Peyer's patch (tissue), 4 donors: ENCODE measurements around the gene CENPU. TPM values are rescaled to one million over a fixed set of nuclear protein-coding genes. Genes with fewer than 3 reads are reported as not detected.
"Not testable (repeated sequence)": the region's sequence is repeated elsewhere in the genome, so short reads cannot be mapped to it uniquely, and the experiment has no call there.

Experiments used
- DNase-seq, 3 donors: peaks; one replicate each; pipeline ENCODE4 v3.0.0-alpha.2; 2017 to 2019
- H3K27ac ChIP-seq, 4 donors: fragments of 200-600 bp; sonication (generic); one replicate each; pipeline ENCODE4 v1.5.1; 2016 to 2019
- H3K27me3 ChIP-seq, 2 donors: fragments of 200-600 bp; sonication (generic); one replicate each; pipeline ENCODE4 v1.5.1; 2019
- H3K36me3 ChIP-seq, 3 donors: fragments of 200-600 bp; sonication (generic); one replicate each; pipeline ENCODE4 v1.5.1; 2016 to 2019
- H3K4me1 ChIP-seq, 4 donors: fragments of 200-600 bp; sonication (generic); one replicate each; pipeline ENCODE4 v1.5.1; 2016 to 2019
- H3K4me3 ChIP-seq, 4 donors: fragments of 200-600 bp; sonication (generic); 1 replicate in 3 of 4; 2 replicates in 1 of 4; pipeline ENCODE4 v1.5.1; 2016 to 2019; ENCODE audit warnings: mild to moderate bottlenecking in 1 of 4
- H3K9me3 ChIP-seq, 4 donors: fragments of 200-600 bp; sonication (generic); one replicate each; pipeline ENCODE4 v1.5.1; 2016 to 2019; ENCODE audit warnings: mild to moderate bottlenecking in 1 of 4
- CTCF ChIP-seq, 6 experiments: fragments of 450-650 bp in 4 of 6; fragments of 200-600 bp in 2 of 6; sonication (generic) in 1 of 6; IDR thresholded peaks; one replicate each; pipeline ENCODE4 v1.5.1; 2017 to 2019; ENCODE audit warnings: antibody characterized with exemption in 6 of 6, mild to moderate bottlenecking in 3 of 6, moderate library complexity in 1 of 6
- POLR2A ChIP-seq, 2 donors: fragments of 450-650 bp; IDR thresholded peaks; one replicate each; pipeline ENCODE4 v1.5.1; 2017; ENCODE audit warnings: antibody characterized with exemption in 2 of 2, mild to moderate bottlenecking in 2 of 2, moderate library complexity in 2 of 2
- total RNA-seq, 4 donors: library from RNA; depleted of rRNA; stranded (reverse); fragments of >200 nt; gene quantifications; one replicate each; pipeline ENCODE4 v1.1.0, GENCODE V29; 2016

CENPU gene
- total RNA-seq, 4 donors from 2014 or later = 3.3 to 30.5 (median 7.1) TPM

DNA sequence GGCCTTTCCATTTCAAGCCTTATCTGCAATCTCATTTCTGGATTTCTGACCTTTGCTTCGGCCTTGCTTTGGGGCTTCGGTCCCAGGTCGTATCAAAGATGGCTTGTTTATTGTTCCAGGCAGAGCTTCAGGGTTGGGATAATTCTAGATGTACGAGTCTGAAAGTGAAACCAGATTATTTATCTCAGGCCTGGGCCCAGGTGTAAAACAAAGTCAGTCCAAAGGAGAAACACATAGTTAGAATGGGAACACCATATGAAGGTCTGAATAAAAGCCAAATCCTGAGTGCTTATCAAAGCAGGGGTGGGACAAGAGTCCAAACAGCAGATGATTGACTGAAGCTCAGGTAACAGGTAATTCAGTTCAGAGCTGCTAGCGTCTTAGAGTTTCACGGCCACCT lies 67.2 kb downstream of the CENPU start:
- H3K27ac ChIP-seq = peak overlapping the region in 3 of 4 donors; percentile 16 to 87 (median 46)
- TF ChIP-seq POLR2A (IDR thresholded peaks at IDR 0.05) (no peak), CTCF (IDR thresholded peaks at IDR 0.05) (no peak)
- peaks cover 0 to 11% (median 0%) of the 10 kb centered on the region in 3 donors for H3K36me3 ChIP-seq
- DNase-seq = no peak
- peaks cover 0 to 6% (median 2%) of the 10 kb centered on the region in 4 donors for H3K4me1 ChIP-seq
- no peaks in the 10 kb centered on the region for H3K9me3 ChIP-seq
- H3K27me3 ChIP-seq = no peaks in the 10 kb centered on the region
- H3K4me3 ChIP-seq = peak overlapping the region in 1 of 4 donors; percentile 8

DNA sequence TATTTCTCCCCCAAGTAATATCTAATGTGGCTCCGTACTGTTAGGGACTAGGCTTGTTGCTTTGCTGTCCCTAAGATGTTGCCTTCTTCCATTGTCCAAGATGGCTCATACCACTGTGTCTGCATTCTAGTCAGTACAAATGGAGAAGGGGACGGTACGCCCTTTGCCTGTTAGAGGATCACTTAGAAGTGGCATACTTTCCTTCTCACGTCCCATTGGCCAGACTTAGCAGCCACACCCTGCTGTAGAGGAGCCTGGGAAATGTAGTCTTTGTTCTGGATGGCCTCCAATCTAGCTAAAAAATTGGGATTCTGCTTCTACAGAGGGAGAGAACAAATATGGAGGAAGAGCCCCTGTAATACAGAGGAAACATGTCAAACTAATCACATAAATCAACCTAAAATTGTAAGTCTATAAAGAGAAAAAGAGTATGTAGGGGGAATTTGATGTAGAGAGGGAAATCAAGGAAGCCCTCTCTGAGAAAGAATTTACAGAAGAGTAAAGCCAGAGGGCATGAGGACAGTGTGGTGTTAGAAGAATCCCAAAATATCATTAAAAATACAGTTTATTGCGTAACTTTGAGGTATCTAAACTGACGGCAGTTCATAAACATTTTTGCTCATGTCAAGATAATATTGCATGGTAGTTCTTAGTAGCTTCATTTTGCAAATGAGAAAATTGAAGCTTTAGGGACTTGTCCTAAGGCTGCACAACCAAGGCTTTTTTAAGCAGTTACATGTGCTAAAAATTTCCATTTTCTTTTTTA lies 69.3 kb downstream of the CENPU start:
- Histone ChIP-seq H3K4me3 (no peak overlapping the region), H3K36me3 (peaks cover 0 to 25% (median 0%) of the 10 kb centered on the region in 3 donors), H3K4me1 (peaks cover 0 to 6% (median 2%) of the 10 kb centered on the region in 4 donors), H3K27ac (no peak overlapping the region), H3K9me3 (no peaks in the 10 kb centered on the region), H3K27me3 (no peaks in the 10 kb centered on the region)
- TF ChIP-seq POLR2A (IDR thresholded peaks at IDR 0.05) = no peak
- TF ChIP-seq CTCF (IDR thresholded peaks at IDR 0.05) = no peak
- DNase-seq = no peak

DNA sequence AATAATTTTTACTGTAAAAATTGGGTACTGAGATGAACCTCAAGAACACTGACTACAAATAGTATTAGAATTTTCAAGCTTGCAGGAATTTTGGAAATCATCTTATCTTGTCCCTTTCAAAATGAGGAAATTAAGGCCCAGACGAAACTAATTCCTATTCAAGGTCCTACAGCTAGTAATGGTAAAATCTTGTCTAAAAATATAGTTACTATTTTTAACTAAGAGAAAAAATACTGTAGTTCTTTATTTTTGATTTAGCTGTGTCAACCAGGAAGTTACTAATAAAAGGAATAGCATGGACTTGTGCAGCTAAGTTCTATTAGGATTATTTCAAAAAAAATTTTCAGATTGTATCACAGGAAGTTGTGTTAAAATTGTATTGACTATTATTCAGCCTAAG lies 71.7 kb downstream of the CENPU start:
- H3K4me1 ChIP-seq = no peaks in the 10 kb centered on the region
- no peak overlapping the region for H3K27ac ChIP-seq
- H3K27me3 ChIP-seq = no peaks in the 10 kb centered on the region
- H3K9me3 ChIP-seq = no peaks in the 10 kb centered on the region
- TF ChIP-seq CTCF (IDR thresholded peaks at IDR 0.05) = no peak
- TF ChIP-seq POLR2A (IDR thresholded peaks at IDR 0.05) = no peak
- peaks cover 0 to 21% (median 0%) of the 10 kb centered on the region in 3 donors for H3K36me3 ChIP-seq
- no peak for DNase-seq
- H3K4me3 ChIP-seq = no peak overlapping the region

GRCh38 chr4:184660978-184661377 lies 72.9 kb downstream of the CENPU start:
- H3K27ac ChIP-seq = no peak overlapping the region
- TF ChIP-seq POLR2A (IDR thresholded peaks at IDR 0.05) (no peak), CTCF (IDR thresholded peaks at IDR 0.05) (no peak)
- H3K9me3 ChIP-seq = no peaks in the 10 kb centered on the region
- no peak for DNase-seq
- no peaks in the 10 kb centered on the region for H3K4me1 ChIP-seq
- H3K4me3 ChIP-seq = no peak overlapping the region
- H3K27me3 ChIP-seq = no peaks in the 10 kb centered on the region
- H3K36me3 ChIP-seq = peaks cover 0 to 24% (median 0%) of the 10 kb centered on the region in 3 donors

GRCh38 chr4:184657820-184658219 lies 76.1 kb downstream of the CENPU start:
- H3K4me3 ChIP-seq, H3K9me3 ChIP-seq: not testable (repeated sequence)
- peaks cover 0 to 24% (median 0%) of the 10 kb centered on the region in 3 donors for H3K36me3 ChIP-seq

DNA sequence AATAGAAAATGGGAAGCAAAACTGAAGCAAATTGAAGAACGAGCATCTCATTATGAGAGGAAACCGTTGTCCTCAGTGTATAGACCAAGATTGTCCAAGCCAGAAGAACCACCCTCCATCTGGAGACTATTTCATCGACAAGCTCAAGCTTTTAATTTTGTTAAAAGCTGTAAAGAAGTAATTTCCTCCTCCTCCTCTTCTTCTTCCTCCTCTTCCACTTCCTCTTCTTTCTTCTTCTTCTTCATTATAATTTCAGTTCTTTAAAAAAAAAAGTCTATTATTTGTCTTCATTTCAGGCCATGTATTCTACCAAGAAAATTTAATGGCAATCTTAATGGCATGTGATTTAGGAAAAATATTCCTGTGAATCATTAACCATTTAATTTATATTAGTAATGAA lies 76.8 kb downstream of the CENPU start:
- H3K27ac ChIP-seq = no peak overlapping the region
- no peaks in the 10 kb centered on the region for H3K9me3 ChIP-seq
- no peaks in the 10 kb centered on the region for H3K4me1 ChIP-seq
- TF ChIP-seq POLR2A (IDR thresholded peaks at IDR 0.05) (no peak), CTCF (IDR thresholded peaks at IDR 0.05) (no peak)
- peaks cover 0 to 24% (median 0%) of the 10 kb centered on the region in 3 donors for H3K36me3 ChIP-seq
- H3K27me3 ChIP-seq = no peaks in the 10 kb centered on the region
- no peak overlapping the region for H3K4me3 ChIP-seq
- no peak for DNase-seq

More at GRCh38 chr4:184657820-184658219, 76.1 kb downstream of the CENPU start:
- H3K27me3 ChIP-seq, DNase-seq, H3K4me1 ChIP-seq, H3K27ac ChIP-seq: not testable (repeated sequence)
